OCI-LY3 (cell line): ENCODE data around the gene VWA1.

Experiments
- H2AFZ ChIP-seq: fragments of 200-600, 300-600 bp; shearing (Covaris generic); 2 replicates; pipeline ENCODE4 v1.6.0; 2014; ENCODE audit warnings: antibody characterized with exemption, low read depth, low read length
- H3K27ac ChIP-seq: fragments of 200-600, 300-600 bp; sonication (generic); 2 replicates; pipeline ENCODE4 v1.5.1; 2014; ENCODE audit warnings: mild to moderate bottlenecking, low read length, moderate library complexity, mixed read lengths
- H3K27me3 ChIP-seq: fragments of 200-600, 300-600 bp; sonication (generic); 2 replicates; pipeline ENCODE4 v1.6.1; 2014; ENCODE audit warnings: low read depth, low read length, mixed read lengths
- H3K36me3 ChIP-seq: fragments of 200-600, 300-600 bp; sonication (generic); replicated peaks from 2 replicates; pipeline ENCODE3; 2014; ENCODE audit warnings: low read depth, low read length, mixed read lengths
- H3K4me1 ChIP-seq: fragments of 300-600, 200-600 bp; sonication (generic); 2 replicates; pipeline ENCODE4 v1.6.1; 2014; ENCODE audit warnings: low read length, mixed read lengths
- H3K4me2 ChIP-seq: fragments of 200-600, 300-600 bp; sonication (generic); 2 replicates; pipeline ENCODE4 v1.6.1; 2014; ENCODE audit warnings: low read length, mixed read lengths
- H3K4me3 ChIP-seq: fragments of 300-600, 200-600 bp; sonication (generic); 2 replicates; pipeline ENCODE4 v1.5.1; 2014; ENCODE audit warnings: antibody characterized with exemption, mild to moderate bottlenecking, low read length, moderate library complexity
- H3K79me2 ChIP-seq: fragments of 300-600, 200-600 bp; shearing (Covaris generic); 2 replicates; pipeline ENCODE4 v1.6.1; 2014; ENCODE audit warnings: mild to moderate bottlenecking, low read length, mixed read lengths
- H3K9ac ChIP-seq: fragments of 300-600, 200-600 bp; shearing (Covaris generic); 2 replicates; pipeline ENCODE4 v1.6.0; 2014; ENCODE audit warnings: mild to moderate bottlenecking, low read length, moderate library complexity
- H3K9me3 ChIP-seq: fragments of 200-600, 300-600 bp; shearing (Covaris generic); 2 replicates; pipeline ENCODE4 v1.6.1; 2014; ENCODE audit warnings: low read length, mixed read lengths; ENCODE audit not compliant: insufficient read depth
- H4K20me1 ChIP-seq: fragments of 200-600, 300-600 bp; sonication (generic); 2 replicates; pipeline ENCODE4 v1.6.1; 2016; ENCODE audit warnings: low read length, mixed read lengths; ENCODE audit not compliant: insufficient read depth
- EZH2phosphoT487 ChIP-seq: fragments of 200-600 bp; shearing (Covaris generic); IDR thresholded peaks from 2 replicates; pipeline ENCODE4 v1.6.1; 2018; ENCODE audit warnings: antibody characterized with exemption, mixed run types, low read depth
- TF ChIP-seq, protein P1 (sequence below): fragments of 200-600, 300-600 bp; sonication (generic); IDR thresholded peaks from 2 replicates; pipeline ENCODE4 v1.5.1; 2014; ENCODE audit warnings: antibody characterized with exemption, low read length, low read depth

The VWA1 gene, protein sequence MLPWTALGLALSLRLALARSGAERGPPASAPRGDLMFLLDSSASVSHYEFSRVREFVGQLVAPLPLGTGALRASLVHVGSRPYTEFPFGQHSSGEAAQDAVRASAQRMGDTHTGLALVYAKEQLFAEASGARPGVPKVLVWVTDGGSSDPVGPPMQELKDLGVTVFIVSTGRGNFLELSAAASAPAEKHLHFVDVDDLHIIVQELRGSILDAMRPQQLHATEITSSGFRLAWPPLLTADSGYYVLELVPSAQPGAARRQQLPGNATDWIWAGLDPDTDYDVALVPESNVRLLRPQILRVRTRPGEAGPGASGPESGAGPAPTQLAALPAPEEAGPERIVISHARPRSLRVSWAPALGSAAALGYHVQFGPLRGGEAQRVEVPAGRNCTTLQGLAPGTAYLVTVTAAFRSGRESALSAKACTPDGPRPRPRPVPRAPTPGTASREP

GRCh38 chr1:1435106-1435903 is at the start of gene VWA1:
Gene VWA1, plus strand, starts transcription at chr1:1435690. Its CDS starts 59 bp downstream, at chr1:1435749.
- H3K79me2 ChIP-seq = no peaks in the 10 kb centered on the region
- H3K4me2 ChIP-seq = no peak within 1 kb of the TSS
- H3K36me3 ChIP-seq = no peaks in the 10 kb centered on the region
- H3K27me3 ChIP-seq = no peaks in the 10 kb centered on the region
- H4K20me1 ChIP-seq = no peaks in the 10 kb centered on the region
- H3K4me1 ChIP-seq = peaks cover 15% of the 10 kb centered on the region
- H3K9ac ChIP-seq = no peak within 1 kb of the TSS
- no peak within 1 kb of the TSS for H3K4me3 ChIP-seq
- H3K27ac ChIP-seq = no peak within 1 kb of the TSS
- H2AFZ ChIP-seq = no peak within 1 kb of the TSS
- no peaks in the 10 kb centered on the region for H3K9me3 ChIP-seq
- TF ChIP-seq, protein P1, sequence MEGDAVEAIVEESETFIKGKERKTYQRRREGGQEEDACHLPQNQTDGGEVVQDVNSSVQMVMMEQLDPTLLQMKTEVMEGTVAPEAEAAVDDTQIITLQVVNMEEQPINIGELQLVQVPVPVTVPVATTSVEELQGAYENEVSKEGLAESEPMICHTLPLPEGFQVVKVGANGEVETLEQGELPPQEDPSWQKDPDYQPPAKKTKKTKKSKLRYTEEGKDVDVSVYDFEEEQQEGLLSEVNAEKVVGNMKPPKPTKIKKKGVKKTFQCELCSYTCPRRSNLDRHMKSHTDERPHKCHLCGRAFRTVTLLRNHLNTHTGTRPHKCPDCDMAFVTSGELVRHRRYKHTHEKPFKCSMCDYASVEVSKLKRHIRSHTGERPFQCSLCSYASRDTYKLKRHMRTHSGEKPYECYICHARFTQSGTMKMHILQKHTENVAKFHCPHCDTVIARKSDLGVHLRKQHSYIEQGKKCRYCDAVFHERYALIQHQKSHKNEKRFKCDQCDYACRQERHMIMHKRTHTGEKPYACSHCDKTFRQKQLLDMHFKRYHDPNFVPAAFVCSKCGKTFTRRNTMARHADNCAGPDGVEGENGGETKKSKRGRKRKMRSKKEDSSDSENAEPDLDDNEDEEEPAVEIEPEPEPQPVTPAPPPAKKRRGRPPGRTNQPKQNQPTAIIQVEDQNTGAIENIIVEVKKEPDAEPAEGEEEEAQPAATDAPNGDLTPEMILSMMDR = no peak
- TF ChIP-seq EZH2phosphoT487 = no peak

DNA sequence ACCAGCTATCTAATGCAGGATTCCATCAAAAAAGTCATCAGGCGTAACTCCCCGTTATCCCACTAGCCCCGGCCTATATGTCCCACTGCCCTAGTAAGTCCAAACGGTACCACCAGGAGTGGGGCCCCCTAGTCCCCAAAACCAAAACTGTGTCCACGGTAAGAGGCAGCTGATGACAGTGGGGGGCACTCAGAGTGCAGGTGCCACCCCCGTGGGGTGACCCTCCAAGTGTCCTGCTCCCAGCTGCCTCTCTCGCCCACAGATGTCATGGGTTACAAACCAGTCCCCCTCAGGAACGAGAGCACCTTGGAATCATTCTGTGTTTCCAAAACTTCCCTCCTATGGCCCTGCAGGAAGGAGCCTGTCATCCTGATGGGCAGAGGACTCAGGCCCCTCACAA is 49.6 kb upstream of the VWA1 start:
- H3K4me1 ChIP-seq = no peaks in the 10 kb centered on the region
- no peak overlapping the region for H3K9ac ChIP-seq
- H3K27ac ChIP-seq = no peak overlapping the region
- H3K4me3 ChIP-seq = no peak overlapping the region
- peaks cover 23% of the 10 kb centered on the region for H3K79me2 ChIP-seq
- H3K4me2 ChIP-seq = no peak overlapping the region
- no peaks in the 10 kb centered on the region for H3K9me3 ChIP-seq
- H2AFZ ChIP-seq = no peak overlapping the region
- TF ChIP-seq, protein P1 = no peak
- no peak for TF ChIP-seq EZH2phosphoT487
- H4K20me1 ChIP-seq = no peaks in the 10 kb centered on the region
- H3K27me3 ChIP-seq = no peaks in the 10 kb centered on the region
- H3K36me3 ChIP-seq = peaks cover 53% of the 10 kb centered on the region

- no peak overlapping the region for H3K4me3 ChIP-seq
- H3K9ac ChIP-seq = no peak overlapping the region
- H3K27me3 ChIP-seq = no peaks in the 10 kb centered on the region
- H3K4me2 ChIP-seq = no peak overlapping the region
- H3K79me2 ChIP-seq = peaks cover 13% of the 10 kb centered on the region
- TF ChIP-seq, protein P1 = no peak
- no peak for TF ChIP-seq EZH2phosphoT487
- H3K9me3 ChIP-seq = no peaks in the 10 kb centered on the region
- no peak overlapping the region for H3K27ac ChIP-seq
- H3K4me1 ChIP-seq = no peaks in the 10 kb centered on the region
- H3K36me3 ChIP-seq = peaks cover 61% of the 10 kb centered on the region
- H4K20me1 ChIP-seq = no peaks in the 10 kb centered on the region
- H2AFZ ChIP-seq = no peak overlapping the region
These were observed 48.1 kb upstream of the VWA1 start for GRCh38 chr1:1387098-1388077.
